HL-60/S4 (cell line): ENCODE results near the gene MAPKAPK5.
"Not testable (repeated sequence)": the region's sequence is repeated elsewhere in the genome, so short reads cannot be mapped to it uniquely, and the experiment has no call there.

Source experiments
- in situ Hi-C: fragments of 300-500 bp; cut with MboI; formaldehyde crosslinking; loops from 2 replicates; pipeline ENCODE4 v1.14.3; 2022; ENCODE audit warnings: low sequenced_read_pairs

Gene MAPKAPK5

DNA sequence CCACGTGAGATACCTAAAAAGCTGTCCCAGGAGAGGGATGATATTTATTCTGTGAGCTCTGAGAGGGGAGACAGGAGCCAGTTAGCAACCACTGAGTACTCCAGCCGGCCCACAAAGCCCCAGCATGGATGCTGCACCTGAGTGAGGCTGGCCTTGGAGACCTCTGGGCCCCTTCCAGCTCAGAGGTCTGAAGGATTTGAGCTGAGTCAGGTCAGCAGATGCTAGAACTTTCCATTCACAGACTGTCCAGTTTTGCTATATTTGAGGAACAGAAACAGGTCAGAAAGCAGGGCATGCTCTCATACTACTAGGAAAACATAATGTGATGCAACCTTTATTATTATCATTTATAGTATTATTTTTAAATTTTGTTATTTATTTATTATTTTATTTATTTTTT is 15.0 kb upstream of the MAPKAPK5 start:
- in situ Hi-C loops, result loop anchor here (10.0 kb wide), 1 partner anchor 568 kb away; no protein-coding TSS in a partner anchor

DNA sequence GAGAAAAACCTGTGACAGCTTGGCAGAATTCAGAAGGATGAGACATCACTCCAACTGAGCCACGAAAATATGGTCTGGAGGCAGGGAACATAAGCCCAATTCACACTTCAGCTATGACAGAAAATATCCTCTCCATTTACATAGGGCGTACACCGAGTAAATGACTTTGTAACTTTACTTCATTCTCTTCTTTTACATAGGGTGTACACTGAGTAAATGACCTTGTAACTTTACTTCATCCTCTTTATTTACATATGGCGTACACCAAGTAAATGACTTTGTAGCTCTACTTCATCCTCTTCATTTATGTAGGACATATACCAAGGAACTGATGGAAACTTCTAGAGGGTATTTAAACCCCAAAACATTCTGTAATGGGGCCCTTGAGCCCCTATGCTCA is 14.1 kb upstream of the MAPKAPK5 start:
- in situ Hi-C loops, result loop anchor here (10.0 kb wide), 1 partner anchor 567 kb away; no protein-coding TSS in a partner anchor

DNA sequence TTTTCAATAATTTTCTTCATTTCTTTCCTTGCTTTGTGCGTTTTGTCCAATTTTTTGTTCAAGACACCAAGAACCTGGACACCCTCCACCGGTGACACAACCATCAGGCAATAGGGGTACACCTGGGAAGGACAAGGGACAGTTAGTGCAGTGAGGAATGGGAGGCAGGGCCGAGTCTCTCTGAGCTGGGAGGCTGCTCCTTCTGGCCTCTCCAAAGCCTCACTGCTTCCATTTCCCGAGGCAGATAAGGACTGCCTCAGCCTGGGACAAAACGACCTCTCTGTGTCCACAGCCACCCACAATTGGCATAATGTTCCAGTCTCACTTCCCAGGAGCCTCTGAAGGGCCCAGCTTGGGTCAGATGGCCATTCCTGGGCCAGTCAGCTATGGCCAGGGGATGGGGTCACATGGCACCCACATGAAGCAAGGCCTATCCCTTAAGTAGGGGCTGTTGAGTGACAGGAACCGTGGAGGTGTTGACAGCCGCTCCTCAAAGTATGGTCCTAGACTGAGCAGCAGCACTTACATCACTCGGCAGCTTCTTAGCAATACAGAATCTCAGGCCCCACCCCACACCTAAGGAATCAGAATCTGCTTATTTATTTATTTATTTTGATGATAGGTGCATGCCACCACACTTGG is 13.6 kb upstream of the MAPKAPK5 start:
- in situ Hi-C loops, result loop anchor here (10.0 kb wide), 1 partner anchor 566 kb away; no protein-coding TSS in a partner anchor

DNA sequence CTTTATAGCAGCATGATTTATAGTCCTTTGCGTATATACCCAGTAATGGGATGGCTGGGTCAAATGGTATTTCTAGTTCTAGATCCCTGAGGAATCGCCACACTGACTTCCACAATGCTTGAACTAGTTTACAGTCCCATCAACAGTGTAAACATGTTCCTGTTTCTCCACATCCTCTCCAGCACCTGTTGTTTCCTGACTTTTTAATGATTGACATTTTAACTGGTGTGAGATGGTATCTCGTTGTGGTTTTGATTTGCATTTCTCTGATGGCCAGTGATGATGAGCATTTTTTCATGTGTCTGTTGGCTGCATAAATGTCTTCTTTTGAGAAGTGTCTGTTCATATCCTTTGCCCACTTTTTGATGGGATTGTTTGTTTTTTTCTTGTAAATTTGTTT is 12.4 kb upstream of the MAPKAPK5 start:
- in situ Hi-C loops, result loop anchor here (10.0 kb wide), 1 partner anchor 565 kb away; no protein-coding TSS in a partner anchor

DNA sequence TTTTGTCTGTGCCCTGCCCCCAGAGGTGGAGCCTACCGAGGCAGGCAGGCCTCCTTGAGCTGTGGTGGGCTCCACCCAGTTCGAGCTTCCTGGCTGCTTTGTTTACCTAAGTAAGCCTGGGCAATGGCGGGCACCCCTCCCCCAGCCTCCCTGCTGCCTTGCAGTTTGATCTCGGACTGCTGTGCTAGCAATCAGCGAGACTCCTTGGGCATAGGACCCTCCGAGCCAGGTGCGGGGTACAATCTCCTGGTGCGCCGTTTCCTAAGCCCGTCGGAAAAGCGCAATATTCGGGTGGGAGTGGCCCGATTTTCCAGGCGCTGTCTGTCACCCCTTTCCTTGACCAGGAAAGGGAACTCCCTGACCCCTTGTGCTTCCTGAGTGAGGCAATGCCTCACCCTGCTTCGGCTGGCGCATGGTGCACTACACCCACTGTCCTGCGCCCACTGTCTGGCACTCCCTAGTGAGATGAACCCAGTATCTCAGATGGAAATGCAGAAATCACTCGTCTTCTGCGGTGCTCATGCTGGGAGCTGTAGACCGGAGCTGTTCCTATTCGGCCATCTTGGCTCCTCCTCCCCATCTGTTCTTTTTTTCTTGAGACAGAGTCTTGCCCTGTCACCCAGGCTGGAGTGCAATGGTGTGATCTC is 7.2 kb upstream of the MAPKAPK5 start:
- in situ Hi-C loops, result not testable (repeated sequence)

DNA sequence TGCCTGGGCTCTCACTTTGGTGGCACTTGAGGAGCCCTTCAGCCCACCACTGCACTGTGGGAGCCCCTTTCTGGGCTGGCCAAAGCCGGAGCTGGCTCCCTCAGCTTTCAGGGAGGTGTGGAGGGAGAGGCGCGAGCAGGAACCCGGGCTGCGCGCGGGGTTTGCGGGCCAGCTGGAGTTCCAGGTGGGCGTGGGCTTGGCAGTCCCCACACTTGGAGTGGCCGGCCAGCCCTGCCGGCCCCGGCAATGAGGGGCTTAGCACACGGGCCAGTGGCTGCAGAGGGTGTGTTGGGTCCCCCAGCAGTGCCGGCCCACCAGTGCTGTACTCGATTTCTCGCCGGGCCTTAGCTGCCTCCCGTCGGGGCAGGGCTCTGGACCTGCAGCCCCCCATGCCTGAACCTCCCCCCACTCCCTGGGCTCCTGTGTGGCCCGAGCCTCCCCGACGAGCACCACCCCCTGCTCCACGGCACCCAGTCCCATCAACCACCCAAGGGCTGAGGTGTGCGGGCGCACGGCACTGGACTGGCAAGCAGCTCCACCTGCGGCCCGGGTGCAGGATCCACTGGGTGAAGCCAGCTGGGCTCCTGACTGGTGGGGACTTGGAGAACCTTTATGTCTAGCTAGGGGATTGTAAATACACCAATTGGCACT is 6.4 kb upstream of the MAPKAPK5 start:
- in situ Hi-C loops, result not testable (repeated sequence)

DNA sequence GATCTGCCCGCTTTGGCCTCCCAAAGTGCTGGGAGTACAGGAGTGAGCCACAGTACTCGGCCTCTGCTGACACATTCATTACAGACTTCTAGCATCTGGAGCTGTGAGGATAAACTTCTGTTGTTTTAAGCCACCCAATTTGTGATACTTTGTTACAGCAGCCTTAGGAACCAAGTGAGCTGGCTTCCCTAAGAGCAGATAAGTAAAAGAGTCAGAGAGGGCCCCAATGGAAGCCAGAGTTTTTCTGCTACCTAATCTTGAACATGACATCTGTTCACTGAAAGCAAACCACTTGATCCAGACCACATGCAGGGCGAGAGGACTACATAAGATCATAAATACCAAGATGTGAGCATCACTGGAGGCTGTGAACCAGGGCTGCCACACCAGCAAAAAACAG is 3.7 kb upstream of the MAPKAPK5 start:
- in situ Hi-C loops, result no loop called here

DNA sequence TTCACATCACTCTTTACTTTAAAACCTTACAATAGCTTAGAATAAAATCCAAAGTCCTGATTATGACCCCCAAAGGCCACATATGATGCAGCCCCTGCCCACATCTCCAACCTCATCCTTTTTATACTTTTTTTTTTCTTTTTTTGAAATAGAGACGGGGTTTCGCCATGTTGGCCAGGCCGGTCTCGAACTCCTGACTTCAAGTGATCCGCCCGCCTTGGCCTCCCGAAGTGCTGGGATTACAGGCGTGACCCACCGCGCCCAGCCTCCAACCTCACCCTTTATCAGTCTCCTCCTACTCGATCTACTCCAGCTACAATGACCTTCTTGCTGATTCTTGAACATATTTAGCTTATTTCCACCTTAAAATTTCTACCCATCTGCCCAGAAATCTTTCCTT is 1.2 kb upstream of the MAPKAPK5 start:
- in situ Hi-C loops, result no loop called here

DNA sequence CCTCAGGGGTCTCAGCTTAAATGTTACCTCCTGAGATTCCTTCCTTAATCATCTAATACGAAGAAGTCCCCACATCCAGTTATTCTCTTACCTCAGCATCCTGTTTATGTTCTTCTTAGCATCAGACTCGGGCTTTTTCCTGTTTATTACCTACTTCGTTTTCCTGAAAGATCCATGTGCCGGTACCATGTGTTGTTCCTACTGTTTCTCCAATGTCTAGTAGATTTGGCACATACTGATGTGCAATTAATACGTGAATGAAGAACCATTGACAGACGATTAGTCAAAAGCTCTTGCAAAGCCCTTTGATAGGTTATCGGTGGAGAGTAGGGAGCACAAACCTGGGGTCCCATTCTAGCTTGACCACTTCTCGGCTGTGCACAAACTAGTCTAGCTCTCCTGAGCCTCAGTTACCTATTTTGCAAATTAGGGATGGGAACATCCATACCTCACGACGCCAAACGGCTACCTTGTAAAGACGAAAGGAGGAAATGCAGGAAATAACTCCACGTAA is 735 bp upstream of the MAPKAPK5 start:
- in situ Hi-C loops, result no loop called here

DNA sequence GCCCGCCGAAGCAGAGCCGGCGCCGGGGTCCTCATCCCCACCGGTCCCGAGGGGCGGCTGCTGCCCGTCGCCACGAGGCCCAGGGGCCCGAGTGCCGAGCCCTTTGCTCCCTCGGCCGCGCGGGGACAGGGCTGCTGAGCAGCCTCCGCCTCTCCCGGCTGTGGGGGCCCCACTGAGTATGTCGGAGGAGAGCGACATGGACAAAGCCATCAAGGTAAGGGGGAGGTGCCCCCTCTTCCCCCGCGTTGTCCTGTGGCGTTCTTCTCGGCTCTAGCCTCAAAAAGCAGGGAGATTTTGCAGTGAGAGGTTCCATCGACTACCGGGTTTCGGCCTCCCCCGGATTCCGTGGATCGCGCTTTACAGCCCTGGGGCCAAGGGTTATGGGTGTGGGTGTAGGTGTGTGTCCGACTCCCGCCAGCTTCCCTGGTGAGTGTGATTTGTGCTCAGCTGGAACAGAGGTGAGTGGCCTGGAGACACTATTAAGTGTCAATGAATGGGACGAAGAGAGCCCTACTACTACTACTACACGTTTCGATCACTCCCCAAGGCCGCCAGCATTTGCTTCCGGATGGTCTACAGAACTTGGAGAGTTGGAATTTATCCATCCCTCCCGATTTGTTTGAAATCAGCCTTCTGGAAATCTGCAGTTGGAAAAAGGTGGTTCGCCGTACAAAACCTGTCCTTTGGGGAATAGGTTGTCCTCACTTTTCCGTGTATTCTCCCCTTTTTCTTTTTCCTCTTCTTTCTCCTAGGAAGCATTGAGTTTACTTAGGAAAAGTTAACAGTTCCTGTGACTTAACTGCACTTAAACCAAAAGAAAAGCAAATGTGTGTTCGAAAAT is 748 bp downstream of the MAPKAPK5 start:
- in situ Hi-C loops, result no loop called here

DNA sequence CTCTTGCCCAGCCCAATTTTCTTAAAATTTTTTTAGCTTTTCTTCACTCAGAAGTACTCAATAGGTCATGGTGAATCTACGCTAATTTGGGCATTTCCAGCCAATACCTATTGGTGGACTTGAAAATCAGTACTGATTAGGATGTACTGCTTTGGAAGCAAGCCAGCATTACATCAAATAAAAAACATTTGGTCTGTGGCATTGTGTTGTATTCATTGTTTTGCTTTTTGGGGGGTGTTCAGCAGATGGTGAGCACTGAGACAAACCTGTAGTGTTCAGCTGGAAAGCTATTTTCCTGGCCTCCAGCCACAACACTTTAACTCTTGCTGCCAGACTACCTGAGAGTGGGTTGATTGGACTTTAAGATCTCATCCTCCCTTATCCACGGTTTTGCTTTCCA is 4.0 kb downstream of the MAPKAPK5 start:
- in situ Hi-C loops, result no loop called here

DNA sequence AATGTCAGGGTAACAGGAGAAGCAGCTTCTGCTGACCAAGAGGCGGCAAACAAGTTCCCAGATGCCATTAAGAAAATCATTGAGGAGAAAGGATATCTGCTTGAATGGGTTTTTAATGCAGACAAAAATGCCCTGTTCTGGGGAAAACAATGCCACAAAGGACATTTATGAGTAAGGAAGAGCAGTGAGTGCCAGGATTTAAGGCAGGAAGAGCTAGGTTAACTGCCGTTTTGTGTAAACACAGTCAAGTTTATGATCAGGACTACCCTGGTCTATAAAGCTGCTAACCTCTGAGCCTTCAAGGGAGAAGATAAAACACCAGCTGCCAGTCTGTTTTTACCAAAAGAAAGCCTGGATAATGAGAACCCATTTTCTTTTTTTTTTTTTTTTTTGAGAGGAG is 8.5 kb downstream of the MAPKAPK5 start:
- in situ Hi-C loops, result no loop called here

DNA sequence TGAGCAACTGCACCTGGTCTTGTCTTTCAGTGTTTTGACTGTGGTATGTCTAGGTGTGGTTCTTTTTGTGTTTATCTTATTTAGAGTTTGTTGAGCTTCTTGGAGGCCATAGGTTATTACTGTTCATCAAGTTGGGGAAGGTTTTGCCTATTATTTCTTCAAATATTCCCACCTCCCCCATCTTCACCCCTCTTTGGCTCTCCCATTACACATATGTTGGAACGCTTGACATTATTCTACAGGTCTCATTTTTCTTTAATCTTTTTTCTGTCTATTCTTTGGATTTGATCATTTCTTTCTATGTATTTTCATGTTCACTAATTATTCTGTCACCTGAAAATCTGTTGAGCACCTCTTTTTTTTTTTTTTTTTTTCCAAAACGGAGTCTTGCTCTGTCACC is 16.2 kb downstream of the MAPKAPK5 start:
- in situ Hi-C loops, result no loop called here

DNA sequence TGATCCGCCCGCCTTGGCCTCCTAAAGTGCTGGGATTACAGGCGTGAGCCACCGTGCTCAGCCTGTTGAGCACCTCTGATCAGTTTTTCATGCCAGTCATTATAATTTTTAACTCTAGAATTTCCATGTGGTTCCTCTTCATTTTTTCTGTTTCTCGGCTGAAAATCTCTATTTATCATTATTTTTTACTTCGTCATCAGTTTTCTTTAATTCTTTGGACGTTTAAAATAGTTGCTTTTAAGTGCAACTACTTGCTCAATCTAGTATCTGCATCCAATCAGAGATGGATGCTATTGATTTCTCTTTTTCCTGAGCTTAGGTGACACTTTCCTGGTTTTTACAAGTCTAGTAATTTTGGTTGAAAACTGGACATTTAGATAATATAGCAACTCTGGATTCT is 16.8 kb downstream of the MAPKAPK5 start:
- in situ Hi-C loops, result no loop called here

DNA sequence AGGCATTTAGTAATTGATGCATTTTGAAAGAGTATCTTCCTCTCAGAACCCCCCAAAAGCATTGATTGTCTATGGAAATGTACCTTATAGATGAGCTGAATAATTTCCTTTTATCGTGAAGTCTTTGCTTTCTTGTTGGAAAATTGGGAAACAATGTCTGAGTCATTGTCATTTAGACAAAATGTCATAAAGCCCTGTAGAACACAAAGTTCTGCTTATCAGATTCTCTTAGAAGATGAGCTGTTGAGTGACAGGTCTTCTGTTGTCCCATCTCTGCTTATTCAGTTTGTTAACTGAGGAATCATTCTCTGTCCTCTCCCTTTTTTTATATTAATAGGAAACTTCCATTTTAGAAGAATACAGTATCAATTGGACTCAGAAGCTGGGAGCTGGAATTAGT is 22.9 kb downstream of the MAPKAPK5 start:
- in situ Hi-C loops, result no loop called here

DNA sequence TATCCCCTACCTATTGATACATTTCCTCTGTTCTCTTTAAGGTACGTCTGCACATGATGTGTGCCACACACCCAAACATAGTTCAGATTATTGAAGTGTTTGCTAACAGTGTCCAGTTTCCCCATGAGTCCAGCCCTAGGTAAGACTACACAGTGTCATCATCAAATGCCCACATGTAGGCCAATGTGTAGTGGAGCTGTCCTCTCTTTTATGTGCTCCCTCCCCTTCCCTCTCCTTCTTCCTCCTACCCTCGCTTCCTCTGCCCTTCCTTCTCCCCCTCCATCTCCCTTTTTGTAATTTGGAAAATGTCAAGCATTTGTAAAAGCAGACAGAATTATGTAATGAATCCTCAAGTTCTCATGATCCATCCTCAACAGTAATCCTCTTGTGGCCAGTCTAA is 25.5 kb downstream of the MAPKAPK5 start:
- in situ Hi-C loops, result no loop called here

DNA sequence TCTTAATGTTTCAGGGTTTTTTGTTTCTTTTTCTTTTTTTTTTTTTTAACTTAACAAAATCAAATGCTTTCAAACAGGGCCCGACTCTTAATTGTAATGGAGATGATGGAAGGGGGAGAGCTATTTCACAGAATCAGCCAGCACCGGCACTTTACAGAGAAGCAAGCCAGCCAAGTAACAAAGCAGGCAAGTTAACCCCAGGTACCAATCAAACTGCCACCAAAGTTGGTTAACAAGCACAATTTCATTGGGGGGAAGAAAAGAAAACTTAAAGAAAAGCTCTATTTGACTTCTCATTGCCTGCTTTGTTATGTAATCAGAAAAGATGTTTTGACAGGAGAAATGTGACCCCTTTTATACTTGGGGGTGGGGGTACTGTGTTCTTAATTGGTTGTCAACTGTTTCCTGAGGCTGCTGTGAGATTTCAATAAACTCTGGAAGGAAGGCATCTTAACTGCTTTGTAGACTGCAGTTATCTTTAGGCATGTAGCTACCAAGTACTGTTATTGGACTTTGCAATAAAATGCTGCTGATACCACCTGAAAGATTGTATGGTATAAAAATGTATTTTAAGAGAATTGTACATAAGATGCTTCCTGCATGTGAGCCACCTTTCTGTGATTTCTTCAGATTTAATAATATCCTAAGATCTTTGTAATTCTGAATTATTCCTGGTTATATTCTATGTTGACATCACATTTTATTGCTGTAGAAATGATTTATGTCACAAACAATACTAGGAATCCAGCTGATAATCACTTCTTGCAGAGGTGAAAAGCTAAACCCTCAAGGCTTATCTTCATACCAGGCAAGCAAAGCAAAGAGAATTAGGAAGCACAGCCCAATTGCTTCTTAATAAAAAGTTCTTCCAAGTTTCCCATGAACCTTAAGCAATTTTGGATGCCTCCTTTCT is 26.9 kb downstream of the MAPKAPK5 start:
- in situ Hi-C loops, result no loop called here

DNA sequence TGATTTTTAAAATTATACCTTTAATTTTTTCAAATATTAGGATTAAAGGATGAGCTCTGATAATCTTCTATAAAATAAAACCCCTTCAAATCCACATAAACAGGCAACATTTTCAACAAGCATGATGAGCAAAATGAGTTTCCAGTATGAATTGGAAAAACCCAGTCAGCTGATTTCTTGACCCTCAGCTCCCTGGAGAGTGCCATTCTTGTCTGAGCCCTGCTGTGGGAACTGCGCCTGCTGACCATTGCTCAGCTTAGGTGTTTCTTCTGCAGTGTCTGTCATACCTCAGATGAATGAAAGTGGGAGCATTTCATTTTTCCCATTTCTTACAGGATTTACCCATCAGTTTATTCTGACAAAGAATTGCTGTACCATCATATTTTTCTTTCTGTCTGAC is 27.6 kb downstream of the MAPKAPK5 start:
- in situ Hi-C loops, result no loop called here

DNA sequence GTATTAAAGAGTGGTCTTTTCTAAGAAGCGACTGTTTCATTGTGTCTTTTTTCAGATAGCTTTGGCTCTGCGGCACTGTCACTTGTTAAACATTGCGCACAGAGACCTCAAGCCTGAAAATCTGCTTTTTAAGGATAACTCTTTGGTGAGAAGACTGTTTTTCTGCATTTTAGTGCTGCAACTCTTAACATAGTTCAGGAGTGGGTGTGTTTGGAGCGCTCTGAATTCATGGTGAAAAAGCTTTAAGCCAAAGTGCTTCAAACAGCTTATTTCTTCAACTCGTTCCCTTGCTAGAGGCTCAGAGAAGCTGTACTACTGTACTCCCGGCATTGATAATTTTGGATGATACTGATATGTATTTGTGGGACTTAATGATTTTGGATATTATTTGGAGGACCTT is 28.2 kb downstream of the MAPKAPK5 start:
- in situ Hi-C loops, result no loop called here

DNA sequence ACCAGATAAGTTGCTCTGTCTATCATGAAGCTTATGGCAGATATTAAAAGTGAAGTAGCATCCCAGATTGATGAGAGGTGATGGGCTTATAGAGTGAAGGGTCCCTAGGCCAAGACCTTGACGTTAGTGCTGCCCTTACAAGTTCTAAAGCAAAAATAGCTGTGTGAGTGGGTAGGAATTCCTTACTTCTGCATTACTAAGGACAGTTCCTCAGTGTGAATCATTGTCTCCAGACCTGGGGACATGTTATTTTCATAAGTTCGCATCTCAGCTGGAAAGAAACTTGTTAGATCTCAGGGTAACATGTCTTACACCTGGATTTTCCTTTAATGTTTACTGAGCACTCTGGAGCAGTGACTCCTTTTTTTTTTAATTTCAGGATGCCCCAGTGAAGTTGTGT is 28.7 kb downstream of the MAPKAPK5 start:
- in situ Hi-C loops, result no loop called here
